OCI-M1 (cell line): Measurements from ENCODE around the gene XXYLT1.

ENCODE experiments used
- DNase-seq: peaks from one replicate; lab custom pipeline; 2025; lab: John Stamatoyannopoulos, UW

Gene XXYLT1

DNA sequence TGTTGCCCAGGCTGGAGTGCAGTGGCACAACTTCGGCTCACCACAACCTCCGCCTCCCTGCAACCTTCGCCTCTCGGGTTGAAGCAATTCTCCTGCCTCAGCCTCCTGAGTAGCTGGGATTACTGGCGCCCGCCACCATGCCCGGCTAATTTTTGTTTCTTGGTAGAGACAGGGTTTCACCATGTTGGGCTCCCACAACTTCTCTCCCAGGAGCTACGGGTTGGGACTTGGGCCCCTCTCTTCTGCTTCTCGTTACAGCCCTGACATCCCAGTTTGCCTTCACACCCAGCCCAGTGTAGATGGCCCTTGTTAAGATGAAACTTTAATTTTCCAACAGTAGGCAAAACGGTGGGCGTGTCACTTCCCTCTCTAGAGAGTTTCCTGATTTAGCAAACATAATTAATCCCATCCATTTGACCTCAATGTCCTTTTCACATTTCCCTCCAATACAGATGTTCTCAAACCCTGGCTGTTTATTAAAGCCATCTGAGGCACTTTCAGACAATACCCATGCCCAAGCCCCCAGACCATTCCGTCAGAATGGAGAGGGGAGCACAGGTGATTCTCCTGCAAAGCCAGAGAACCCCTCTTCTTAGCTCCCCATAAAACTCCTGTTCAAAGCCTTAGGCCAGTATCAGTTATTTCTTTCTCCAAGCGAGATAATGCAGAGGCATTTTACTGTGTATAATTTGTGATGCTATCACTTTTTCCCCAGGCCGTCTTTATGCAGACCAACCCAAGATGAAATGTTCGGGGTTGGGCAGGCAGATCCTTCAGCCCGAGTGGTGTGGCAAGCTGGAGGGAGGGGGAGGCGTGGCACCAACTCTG lies 245.7 kb downstream of the XXYLT1 start:
- DNase-seq = no peak

DNA sequence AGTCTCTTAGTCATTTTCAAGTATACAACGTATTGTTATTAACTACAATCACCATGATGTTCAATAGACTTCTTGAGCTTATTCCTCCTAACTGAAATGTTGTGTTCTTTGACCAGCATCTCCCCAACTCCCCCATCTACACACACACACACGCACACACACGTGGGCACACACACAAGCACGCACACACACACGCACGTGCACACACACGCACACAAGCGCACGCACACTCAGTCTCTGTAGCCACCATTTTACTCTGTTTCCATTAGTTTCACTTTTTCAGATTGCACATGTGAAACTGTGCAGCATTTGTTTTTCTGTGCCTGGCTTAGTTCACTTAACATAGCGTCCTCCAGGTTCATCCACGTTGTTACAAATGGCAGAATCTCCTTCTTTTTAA lies 247.0 kb downstream of the XXYLT1 start:
- no peak for DNase-seq

DNA sequence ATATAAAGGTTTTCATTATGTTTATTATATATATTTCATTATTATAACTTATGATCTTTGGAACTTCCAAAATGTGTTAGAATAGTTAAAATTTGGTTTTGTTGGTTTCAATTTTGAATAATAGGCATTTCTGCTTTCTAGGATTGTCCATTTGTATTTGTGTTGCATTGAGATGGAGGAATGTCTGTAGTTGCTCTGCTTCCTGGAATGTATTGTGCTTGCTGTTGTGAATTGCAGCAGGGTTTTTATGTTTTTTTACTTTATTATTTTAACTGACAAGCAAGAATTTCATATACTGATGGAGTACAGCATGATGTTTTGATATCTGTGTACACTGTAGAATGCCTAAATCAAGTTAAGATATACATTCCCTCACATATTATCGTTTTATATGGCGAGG lies 247.4 kb downstream of the XXYLT1 start:
- no peak for DNase-seq

DNA sequence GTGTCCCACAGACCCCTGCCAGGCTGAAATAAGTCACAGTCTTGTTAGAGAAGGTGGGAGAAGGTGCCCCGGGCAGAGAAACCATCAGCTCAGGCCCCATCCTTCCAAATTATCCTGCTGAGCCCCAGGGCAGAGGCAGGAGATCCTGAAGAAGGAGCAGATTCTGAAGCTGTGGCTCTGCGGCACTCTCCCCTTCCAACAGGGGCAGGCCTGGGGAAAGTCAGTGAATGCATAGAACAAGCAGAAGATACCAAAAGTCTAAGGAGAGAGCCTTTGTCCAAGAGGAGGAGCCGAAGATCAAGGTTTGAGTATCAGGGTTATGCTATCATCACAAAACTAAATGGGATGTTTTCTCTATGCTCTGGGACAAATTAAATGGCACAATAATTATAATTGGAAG lies 249.3 kb downstream of the XXYLT1 start:
- no peak for DNase-seq

DNA sequence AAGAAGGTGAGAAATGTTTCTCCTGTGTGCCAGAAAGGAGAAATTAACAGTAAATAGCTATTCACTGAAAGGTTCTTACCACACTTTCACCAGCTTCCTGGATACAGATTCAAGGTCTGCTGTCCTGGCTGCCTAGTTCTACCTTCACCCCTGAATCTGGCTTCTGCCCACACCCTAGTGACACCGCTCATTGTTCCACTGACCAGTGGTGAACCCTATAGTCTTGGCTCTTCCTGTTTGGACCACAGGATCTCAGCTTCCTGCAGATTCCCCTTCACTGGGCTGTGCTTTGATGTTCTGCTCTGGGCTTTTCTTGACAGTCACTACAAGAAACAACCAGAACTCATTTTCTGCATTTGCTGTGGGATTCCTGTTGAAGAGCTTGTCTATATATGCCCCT lies 250.0 kb downstream of the XXYLT1 start:
- no peak for DNase-seq

DNA sequence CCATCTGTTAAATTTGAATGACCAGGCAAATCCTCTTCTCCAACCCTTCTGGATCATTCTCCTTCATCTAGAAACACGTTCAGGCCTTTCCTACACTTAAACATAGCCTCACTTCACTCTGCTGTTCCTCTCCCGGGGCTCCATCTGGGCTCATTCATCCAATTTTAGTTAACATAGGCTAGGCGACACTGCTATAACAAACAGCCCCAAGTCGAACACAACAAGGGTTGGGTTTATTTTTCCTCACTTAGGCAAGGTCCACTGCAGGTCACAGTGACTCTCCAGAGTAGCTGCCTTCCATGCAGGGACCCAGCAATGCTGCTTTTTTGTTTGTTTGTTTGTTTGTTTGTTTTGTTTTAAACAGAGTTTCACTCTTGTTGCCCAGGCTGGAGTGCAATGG lies 250.8 kb downstream of the XXYLT1 start:
- DNase-seq = no peak

DNA sequence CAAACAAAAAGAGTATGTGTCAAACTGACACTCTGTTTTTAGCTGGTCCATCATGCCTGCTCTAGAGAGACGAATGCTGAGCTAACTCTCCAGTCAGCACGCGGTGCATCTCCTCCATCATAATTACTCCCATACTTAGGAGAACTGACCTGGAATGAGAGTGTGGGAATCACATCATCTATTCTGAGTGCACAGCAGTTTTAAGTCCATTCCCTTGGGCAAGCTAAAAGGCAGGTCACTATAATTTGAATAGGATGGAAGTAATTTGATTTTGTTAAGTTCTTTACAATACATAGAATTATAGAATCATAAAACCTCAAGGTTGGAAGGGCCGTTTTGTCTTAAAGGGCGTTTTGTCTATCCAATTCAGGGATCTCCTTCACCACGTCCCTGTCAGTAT lies 251.6 kb downstream of the XXYLT1 start:
- DNase-seq = no peak
